Smooth muscle cell of the brain vasculature (primary cell): ENCODE measurements around the gene CD151.

Experiments
- DNase-seq: peaks from one replicate; pipeline ENCODE4 v3.0.0-alpha.2; 2012; ENCODE audit warnings: low read depth, low spot score

The CD151 gene

DNA sequence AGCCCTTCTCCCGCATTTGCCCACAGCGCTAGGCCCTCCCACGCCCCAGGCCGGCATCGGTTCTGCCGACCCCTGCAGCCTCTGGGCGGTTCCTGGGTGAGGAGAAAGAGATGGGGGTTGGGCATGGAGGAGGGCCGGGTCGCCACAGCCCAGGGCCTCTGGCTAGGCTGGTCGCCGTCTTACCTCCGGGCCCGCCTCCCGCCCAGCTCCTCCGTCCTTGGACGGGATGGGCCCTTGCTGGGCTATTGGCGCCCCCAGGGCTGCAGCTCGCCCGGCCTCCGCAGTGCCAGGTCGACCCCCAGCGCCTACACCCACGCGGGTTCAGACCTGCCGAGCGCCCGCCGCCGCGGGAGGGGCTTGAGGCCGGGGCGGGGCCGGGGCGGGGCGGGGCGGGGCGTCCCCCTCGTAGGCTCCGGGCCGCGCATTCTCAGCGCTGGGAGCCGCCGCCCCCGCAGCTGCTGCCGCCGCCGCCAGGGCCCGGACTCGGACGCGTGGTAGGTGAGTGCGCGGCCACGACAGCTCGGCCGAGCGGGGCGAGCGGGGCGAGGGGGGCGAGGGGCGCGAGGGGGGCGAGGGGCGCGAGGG, at the start of gene CD151:
CD151 (plus strand) TSS at position 424 of the 585 bp plus-strand sequence. CDS start 3,118 bp downstream, outside the sequence.
- no peak for DNase-seq

DNA sequence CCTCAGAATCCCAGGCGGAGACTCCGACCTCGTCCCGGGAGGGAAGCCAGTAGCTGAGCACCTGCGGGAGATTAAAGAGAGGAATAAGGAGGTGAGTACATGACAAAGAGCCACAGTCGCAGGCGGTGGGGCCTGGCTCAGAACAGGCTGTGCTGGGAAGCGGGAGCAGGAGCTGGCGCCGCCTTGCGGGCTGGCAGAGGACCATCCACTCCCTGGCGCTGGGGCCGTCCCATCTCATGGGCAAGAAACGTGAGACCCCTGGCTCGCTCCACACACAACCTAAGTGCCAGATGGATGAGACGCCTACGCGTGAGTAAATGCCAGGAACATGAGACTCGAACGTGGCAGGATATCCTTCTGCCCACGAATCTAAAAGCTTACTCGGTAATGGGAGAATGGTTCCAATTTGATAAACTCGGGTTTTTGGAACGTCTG, 49.2 kb upstream of the CD151 start:
- no peak for DNase-seq

DNA sequence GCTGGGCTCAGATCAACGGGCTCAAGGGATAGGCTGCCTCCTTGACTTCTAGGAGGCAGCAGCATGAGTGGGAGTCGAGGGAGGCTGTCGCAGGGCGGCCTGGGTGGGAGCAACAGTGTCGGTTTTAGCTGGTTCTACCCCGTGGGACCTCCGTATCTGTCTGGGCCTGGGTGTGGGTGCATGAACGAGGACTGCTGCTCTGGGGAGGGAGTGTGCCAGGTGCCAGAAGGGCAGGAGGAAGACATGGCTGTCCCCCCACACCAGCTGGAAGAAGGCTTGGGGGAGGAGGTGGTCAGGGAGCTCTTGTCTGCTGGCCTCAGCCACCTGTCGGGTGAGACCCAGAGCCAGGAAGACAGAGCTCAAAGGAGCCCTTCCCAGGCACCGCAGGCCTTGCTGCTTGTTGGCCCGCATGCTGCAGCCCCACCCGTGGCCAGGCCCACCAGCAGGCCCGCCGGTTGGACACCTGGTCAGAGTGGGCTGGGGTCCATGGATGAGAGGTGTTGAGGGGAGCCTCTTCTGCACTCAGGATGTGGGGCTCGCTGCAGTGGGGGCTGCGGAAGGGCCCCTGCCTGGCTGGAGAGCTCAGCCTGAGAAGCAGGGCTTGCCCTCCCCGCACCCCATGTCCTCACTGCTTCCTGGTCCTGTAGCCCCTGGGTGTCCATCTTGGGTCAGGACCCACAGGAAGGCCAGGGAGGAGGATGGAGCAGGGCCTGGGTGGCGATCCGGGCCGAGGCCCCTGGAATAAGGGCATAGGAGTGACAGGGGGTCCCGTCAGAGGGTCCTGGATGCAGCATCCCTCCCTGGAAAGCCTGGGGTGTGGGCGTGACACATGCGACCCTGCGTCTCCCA, 46.3 kb upstream of the CD151 start:
- DNase-seq, result no peak

DNA sequence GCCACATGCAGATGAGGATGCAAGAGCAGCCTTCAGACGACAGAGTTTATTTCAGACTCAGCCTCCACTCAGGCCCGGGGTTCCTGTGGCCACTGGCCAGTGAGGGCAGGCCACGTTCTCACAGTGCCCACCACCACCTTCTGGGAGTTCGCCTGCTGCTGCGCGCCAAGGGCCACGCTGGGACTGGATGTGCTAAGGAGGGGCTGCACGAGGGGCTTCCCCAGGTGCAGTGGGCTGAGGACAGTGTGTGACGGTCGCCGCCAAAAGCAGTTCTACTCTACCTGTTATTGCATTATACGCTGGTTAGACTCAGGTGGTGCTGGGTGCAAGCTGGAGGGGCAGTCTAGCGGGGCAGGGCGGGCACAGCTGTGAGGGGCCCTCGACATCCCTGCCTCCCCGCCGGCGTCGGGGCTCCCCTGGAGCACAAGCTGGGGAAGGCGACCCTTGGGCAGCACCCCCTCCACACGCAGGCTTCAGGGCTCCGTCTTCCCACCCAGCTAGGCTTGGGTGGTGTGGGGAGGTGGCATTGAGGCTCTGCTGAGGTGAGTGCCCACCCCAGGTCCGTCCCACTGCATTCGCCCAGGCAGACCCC, 45.6 kb upstream of the CD151 start:
- DNase-seq, result no peak

DNA sequence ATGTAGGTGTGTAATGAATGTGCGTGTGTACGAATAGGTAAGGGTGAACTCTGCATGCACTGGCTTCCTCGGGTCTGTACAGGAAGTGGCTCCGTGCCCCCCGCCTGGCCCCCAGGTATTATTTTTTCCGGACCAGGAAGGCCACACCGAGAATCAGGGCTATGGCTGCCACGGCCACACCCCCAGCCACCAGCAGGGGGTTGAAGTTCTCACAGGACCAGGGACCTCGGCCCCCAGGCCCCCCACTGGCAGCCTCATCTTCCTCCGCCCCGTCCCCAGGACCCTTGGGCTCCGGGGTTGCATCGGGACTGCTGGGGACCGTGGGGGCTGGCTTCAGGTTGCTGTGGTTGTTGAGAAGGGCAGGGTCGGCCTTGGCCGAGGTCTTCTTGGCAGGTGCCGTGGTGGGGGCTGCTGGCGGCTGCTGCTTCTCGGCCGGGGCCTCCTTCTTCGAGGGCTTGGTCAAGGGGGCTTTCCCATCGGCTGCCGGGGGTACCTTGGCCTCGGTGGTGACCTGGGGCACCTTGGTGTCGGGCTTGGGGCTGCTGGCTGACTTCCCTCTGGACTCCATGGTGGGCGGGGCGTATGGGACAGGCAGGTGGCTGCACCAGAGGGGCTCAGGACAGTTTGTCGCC, 44.6 kb upstream of the CD151 start:
- no peak for DNase-seq

DNA sequence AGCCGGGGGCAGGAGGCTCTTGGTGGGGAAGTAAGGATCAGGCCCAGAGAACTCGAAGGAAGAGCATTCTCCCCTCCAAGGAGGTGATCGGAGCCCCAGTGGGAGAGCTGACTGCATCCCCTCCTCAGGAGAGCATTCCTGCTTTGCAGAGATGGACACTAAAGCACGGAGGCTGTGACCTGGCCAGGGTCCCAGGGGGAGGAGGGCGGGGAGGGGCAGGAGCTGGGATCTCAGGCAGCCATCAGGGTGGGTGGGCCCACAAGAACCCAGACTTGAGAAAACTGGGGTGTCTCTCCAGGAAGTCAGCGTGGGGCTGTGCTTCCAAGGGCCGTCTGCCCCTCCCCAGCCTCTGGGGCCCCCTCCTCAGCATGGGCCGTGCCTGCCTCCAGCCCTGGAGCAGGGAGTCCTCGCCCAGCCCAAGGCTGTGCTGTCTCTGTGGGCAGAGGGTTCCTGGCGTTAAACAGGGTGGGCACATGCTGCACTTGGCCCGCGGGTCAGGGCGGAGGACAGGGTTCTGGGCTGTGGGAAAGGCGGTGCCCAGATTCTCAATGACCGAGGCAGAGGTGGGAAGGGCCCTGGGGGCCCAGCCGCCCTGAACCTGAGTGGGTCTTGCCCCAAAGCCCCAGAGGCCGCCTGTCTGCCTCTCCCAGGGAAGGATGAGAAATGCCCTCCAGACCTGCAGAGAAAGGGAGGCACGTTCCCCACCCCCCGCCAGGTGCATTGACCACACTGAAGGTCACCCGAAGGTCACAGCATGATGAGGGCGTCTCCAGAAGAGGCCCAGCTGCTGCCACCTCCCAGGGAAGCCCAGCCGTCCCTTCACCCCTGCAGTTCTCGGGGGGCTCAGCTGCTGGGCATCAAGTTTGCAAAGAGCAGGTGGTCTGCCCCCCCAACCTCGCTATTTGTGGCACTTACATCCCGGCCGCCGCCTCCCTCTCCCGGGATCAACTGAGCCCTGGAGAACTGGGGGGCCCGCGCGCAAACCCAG, 43.5 kb upstream of the CD151 start:
- no peak for DNase-seq

DNA sequence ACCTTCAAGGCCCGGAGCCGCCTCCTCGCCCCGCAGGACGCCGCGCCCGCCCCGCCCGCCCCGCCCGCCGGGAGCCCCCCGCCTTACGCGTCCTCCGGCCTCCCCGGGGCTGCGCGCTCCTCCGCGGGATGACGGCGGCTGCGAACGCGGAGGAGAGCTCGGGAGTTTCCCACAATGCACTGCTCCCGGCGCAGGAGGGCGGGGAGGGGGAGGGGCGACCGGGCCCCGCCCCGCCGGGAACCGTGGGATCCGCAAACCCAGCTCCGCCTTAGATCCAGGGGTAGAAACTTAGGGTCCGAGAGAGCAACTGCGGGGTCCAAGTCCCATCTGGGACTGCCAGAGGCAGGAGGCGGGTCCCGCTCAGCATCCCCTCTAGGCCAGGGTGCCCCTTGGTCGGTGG, 42.8 kb upstream of the CD151 start, which contains the start of gene CEND1:
CEND1 (minus strand) TSS at position 148 of the 400 bp plus-strand sequence. CDS start 1,514 bp downstream, outside the sequence.
- DNase-seq, result no peak

DNA sequence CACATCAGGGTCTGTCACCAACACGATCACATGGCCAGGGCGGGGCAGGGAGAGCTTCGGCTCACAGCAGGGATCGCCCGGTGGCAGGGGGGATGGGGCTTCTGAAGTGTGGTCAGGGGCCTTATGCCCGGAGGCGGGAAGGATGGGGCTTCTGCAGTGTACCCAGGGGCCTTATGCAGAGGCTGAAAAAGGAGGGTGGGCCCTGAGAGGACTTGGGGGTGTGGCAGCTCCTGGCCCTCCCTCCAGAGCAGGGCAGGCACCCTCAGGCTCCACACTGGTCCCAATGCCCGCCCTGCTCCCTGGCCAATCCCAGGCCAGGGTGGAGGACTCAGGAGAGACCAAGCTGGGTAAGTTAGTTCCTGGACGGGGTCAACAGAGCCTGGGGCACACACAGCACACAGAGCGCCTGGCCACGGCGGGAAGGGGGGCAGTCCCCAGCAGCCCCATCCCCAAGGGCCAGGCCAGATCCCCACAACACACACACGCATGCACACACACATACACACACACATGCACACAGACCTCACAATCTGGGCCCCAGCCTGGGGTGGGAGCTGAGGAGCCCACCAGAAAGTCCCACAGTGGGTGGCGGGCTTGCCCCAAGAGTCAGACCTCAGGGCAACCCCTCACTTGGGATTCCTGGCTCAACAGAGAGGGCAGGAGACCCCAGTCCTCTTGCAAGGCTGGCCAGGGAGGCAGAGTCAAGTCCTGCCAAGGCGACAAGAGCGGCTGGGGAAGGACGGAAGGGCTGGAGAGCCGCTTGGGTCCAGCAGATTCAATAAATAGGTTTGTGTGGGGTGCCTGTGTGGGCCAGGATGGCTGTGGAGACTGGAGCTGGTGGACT, 41.8 kb upstream of the CD151 start:
- no peak for DNase-seq

DNA sequence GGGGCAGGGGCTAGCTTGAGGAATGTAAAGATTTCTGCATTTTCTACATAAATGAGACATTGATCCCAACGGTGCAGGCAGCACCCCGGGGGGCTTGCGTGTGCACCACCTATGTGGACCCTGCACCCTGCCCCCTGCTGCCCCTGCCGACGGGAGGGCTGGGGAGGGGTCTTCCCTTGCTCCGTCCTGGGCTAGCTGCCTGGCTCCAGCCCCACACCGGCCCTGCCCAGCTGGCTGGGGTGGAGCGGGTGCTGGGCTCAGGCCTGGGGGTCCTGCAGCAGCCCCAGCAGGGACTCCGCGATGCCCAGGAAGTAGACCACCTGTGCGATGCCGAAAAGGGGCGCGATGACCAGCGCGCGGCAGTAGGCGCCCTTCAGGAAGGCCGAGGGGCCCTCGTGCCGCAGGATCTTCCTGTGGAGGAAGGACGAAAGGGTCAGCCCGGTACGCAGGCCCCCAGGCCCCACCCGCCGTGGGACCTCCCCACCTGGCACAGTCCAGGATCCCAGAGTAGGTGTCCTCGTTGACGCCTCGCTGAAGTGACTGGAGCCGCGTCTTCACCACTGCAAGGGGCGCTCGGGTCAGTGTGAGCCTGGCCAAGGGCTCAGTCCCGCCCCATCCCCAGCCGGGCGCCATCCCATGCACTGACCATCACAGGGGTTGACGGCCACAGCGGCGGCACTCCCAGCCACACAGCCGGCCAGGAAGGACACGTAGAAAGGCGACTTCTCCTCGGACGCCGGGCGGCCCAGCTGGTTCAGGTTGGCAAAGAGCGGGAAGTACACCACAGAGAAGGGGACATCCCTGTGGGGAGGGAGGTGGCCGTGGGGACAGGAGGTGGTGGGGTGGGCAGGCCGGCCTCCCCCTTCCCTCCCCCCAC, 40.9 kb upstream of the CD151 start:
- no peak for DNase-seq

DNA sequence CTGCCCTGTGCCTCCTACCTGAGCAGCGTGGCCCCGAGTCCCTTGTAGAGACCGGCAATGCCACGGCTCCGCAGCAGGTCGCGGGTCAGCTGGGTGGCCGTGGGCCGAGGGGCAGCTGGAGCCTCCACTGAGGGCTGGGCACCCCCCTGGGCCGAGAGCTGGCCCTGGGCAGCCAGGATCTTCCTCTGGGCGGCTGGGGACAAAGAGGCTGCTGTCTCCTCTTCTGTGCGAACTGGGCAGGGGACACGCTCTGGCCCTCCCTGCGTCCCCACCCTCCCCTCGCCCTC, 40.3 kb upstream of the CD151 start:
- DNase-seq, result no peak

DNA sequence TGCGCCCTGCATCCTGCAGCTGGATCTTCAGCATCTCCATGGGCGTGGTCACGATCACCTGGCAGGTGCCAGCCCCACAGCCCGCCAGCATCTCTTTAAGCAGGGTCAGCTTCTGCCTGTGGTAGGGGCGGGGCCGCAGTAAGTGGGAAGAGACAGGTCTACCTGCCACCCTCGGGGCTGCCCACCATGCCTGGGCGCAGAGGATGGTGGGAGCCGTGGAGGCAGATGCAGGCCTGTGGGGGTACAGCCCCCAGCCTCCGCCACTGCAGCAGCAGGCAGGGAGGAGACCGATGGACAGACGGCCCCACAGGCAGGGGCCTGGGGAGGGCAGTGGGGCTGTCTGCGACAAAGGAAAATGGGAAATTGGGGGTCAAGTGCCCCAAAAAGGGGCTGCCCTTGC, 39.9 kb upstream of the CD151 start:
- no peak for DNase-seq

DNA sequence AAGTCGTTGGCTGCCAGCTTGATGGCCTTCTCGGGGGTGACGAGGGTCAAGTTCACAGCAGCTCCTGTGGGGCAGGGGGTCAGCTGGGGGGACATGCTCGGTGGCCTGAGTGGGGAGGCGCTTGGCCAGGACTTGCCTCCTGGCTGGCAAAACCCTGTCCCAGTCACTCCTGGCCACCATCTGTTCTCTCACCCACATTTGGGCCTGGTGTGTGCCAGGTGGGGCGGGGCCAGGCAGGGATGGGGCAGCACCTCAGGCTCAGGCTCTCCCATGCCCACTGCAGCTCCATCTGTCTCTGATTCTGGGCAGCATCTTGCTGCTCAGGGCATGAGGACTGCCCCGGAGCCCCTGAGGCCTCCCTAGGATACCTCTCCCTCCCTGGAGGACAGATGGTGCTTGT, 39.2 kb upstream of the CD151 start:
- no peak for DNase-seq

DNA sequence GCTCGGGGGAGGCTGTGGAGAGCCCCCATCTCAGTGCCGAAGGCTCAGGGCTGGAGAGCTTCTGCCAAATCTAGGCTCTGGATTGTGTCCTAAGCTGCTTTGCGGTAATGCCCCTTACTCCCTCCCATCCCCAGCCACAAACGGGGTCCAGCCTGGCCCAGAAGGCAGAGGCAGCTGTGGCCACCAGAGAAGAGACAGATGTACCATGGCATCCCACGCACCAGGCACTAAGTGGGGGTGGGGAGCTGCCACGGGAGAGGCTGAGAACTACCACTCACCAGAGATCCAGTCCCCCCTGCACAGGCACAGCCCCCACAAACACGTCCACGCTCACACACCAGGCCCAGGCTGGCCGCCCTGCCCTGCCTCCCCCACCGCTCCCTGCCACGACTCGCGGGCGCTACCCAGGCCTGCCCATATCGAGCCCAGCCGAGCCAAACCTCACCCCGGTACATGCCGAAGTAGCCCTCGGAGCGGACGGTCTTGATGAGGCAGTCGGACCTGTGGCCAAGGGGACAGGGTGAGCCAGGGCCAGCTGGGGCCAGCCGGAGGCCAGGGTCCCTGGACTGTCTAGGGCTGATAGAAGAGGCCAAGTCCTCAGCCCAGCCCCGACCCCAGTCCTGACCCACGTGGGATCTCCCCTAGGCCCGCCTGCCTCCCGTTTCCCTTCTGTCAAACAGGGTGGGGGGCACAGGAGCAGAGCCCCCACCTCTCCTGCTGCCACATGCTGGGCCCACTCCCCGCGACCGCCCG, 38.6 kb upstream of the CD151 start:
- DNase-seq, result no peak

DNA sequence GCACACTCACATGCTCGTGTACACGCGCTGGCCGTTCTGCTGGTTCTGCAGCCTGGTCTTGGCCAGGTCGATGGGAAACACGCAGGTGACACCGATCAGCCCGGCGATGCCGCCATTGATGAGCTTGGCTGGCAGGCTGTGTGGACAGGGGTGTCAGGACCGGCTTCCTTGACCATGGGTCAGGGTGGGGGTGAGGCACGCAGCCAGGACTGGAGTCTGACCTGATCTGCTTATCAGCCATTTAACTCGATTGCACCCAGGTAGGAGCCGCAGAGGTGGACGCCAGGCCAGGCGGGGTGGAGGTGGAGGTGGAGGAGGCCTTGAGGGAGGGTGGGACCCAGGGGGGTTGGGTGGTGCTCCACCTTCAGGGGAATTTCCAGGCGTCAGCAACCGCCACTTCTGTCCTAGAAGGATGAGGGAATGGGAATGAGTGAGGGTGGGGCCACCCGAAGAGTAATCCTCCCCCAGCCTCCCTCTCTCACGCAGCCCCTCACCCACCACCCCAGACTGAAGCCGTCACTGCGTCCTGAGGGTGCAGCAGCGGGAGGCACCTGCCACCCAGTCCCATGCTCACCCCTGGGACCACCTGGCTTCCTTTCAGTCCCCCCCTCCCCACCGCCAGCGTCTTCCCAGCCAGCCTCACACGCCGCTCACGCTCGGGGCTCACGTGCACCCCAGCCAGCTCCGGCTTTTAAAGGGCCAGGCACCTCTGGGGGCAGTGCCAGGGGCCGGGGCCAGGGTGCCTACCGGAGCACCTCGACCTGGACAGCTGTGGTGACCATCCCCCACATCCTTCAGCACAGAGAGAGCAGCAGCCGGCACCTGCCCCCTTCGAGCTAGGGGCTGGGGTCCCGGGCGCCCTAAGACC, 37.8 kb upstream of the CD151 start:
- no peak for DNase-seq

DNA sequence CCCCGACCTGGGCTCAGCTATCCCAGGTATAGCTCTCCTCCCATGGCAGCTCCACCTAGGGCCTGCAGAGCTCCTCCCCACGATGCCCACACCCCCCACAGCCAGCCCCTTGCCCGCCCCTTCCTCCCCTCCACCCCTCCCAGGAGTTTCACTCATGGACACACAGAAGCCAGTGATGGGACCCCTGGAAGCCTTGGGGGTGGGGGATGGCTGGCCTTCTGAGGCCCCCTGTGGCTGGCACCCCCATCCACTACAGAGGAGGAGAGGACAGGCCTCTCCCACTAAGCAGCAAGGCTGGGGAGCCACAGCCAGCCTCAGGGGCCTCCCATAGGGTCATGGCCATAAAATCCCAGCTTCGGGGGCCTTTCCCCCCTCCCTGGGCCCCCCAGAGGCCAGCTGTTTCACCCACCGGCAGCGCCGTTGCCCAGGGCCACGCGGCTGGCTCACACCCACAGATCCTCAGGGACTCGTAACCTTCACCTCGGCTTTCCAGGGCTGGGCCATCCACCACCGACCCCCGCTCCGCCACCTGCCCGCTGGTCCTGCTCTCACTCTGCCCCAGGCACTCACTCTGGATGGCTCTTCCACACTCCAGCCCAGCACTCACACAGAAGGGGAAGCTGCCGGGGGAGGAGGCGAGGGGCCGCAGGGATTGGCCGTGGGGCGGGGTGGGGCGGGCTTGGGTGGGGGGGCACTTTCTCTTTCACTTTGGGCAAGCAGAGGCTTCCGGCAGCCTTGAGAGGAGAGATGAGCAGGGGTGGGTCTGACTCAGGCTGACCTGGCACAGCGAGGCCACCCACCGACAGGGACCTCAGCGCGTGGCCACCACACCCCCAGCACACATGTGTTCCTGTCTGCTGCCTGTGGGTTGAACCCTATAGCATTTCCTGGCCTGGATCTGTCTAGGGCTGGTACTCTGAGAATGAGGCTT, 36.9 kb upstream of the CD151 start:
- peak; percentile 46 for DNase-seq

DNA sequence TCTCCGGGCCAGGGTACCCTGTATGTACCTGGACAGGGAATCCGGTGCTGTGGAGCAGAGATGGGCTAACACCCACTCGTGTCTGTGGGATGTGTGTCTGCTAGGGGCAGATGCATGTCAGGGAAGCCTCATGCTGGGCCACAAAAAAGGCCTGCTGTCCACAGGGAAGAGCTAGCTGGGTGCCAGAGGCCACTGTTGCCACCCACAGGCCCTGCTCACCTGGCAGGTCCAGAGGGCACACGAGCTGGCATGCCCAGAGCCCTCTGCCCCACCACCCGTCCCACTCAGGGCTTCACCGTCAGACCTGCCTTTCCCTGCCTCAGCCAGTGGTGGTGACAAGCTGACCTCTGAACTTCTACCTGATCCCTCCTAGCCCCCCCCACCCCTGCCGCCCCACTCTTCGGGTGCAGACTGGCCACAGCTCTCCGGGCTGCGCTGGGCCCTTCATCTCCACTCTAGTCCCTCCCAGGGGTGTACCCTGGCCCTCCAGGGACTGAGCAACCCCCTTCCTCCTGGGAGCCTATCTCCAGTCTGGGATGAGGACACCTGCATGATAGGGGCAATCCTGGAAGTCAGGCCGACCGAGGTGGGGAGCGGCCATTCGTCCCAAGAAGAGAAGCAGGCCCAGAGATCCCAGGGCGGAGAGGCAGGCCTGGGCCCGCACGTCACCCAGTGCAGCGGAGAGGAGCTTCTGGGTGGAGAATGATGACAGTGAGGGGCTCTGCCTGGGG, 36.0 kb upstream of the CD151 start:
- DNase-seq, result no peak
